Measurements from ENCODE around the gene RPP25. TPM values are rescaled to one million over a fixed set of nuclear protein-coding genes. Genes with fewer than 3 reads are reported as not detected.
"Not testable (repeated sequence)": the region's sequence is repeated elsewhere in the genome, so short reads cannot be mapped to it uniquely, and the experiment has no call there.

Gene RPP25
- total RNA-seq, 4 donors from 2014 or later, result 5.8 to 12.5 (median 12.3) TPM

DNA sequence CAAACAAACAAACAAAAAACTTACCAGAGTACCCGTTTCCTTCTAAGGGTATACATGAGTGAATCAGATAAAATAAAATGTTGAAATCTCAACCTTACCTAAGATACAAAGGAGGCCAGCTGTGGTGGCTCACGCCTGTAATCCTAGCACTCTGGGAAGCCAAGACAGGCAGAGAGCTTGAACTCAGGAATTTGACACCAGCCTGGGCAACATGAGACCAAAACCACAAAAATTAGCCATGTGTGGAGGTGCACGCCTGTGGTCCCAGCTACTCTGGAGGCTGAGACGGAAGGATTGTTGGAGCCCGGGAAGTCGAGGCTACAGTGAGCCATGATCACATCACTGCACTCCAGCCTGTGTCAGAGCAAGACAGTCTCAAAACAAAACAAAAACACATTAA, 38.9 kb downstream of the RPP25 start:
- no peaks in the 10 kb centered on the region for H3K27me3 ChIP-seq
- H3K27ac ChIP-seq, result no peak overlapping the region
- H3K36me3 ChIP-seq, result peaks cover 9 to 98% (median 56%) of the 10 kb centered on the region in 3 donors
- TF ChIP-seq, protein P1, sequence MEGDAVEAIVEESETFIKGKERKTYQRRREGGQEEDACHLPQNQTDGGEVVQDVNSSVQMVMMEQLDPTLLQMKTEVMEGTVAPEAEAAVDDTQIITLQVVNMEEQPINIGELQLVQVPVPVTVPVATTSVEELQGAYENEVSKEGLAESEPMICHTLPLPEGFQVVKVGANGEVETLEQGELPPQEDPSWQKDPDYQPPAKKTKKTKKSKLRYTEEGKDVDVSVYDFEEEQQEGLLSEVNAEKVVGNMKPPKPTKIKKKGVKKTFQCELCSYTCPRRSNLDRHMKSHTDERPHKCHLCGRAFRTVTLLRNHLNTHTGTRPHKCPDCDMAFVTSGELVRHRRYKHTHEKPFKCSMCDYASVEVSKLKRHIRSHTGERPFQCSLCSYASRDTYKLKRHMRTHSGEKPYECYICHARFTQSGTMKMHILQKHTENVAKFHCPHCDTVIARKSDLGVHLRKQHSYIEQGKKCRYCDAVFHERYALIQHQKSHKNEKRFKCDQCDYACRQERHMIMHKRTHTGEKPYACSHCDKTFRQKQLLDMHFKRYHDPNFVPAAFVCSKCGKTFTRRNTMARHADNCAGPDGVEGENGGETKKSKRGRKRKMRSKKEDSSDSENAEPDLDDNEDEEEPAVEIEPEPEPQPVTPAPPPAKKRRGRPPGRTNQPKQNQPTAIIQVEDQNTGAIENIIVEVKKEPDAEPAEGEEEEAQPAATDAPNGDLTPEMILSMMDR (IDR thresholded peaks at IDR 0.05), result no peak
- TF ChIP-seq POLR2A (IDR thresholded peaks at IDR 0.05), result no peak
- no peak overlapping the region for H3K4me3 ChIP-seq
- H3K4me1 ChIP-seq, result peaks cover 0 to 8% (median 0%) of the 10 kb centered on the region in 3 donors
- DNase-seq, result no peak
- WGBS, 2 donors, result 85 to 91% methylated on average over 5 to 6 of the region's 6 CpGs
- H3K9me3 ChIP-seq, result no peaks in the 10 kb centered on the region
- intact Hi-C loops (cut with DNase I), result no loop called here

DNA sequence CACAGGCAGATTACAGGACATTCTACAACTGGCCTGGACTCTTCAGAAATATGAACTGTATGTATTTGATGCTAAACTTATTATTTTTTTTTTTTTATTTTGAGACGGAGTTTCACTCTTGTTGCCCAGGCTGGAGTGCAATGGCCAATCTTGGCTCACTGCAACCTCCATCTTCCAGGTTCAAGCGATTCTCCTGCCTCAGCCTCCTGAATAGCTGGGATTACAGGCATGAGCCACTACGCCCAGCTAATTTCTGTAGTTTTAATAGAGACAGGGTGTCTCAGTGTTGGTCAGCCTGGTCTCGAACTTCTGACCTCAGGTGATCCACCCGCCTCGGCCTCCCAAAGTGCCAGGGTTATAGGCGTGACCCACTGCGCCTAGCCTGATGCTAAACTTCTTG, 42.8 kb downstream of the RPP25 start:
- 95 to 96% methylated on average over 7 to 8 of the region's 8 CpGs for WGBS, 2 donors
- intact Hi-C loops (cut with DNase I); H3K27me3 ChIP-seq; H3K4me3 ChIP-seq; DNase-seq; H3K9me3 ChIP-seq; H3K4me1 ChIP-seq: not testable (repeated sequence)
- Histone ChIP-seq H3K27ac (peak overlapping the region in 1 of 4 donors; percentile 48), H3K36me3 (peaks cover 9 to 85% (median 35%) of the 10 kb centered on the region in 3 donors)

DNA sequence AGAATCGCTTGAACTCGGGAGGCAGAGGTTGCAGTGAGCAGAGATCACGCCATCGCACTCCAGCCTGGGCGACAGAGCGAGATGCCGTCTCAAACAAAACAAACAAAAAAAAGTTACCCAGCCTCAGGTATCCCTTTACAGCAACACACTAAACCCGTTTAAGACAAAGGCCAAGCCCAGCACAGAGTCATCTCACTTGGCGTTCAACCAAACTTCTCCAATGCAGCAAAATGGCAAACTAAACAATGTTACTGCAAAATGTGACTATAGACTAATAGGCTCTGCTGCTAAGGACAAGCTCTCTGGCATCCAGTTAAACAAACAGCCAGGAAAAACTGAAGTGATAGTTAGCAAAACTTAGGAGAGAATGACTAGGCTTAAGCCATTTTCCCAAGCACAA, 43.5 kb downstream of the RPP25 start:
- TF ChIP-seq, protein P1 (IDR thresholded peaks at IDR 0.05), result no peak
- no peak for TF ChIP-seq POLR2A (IDR thresholded peaks at IDR 0.05)
- no peak for DNase-seq
- intact Hi-C loops (cut with DNase I), result no loop called here
- no peaks in the 10 kb centered on the region for H3K9me3 ChIP-seq
- H3K27me3 ChIP-seq, result no peaks in the 10 kb centered on the region
- H3K4me3 ChIP-seq, result no peak overlapping the region
- peaks cover 9 to 77% (median 29%) of the 10 kb centered on the region in 3 donors for H3K36me3 ChIP-seq
- H3K27ac ChIP-seq, result peak overlapping the region in 3 of 4 donors; percentile 6 to 48 (median 22)
- peaks cover 0 to 8% (median 0%) of the 10 kb centered on the region in 3 donors for H3K4me1 ChIP-seq
- WGBS, 2 donors, result 74 to 82% methylated on average over 9 of the region's 9 CpGs

DNA sequence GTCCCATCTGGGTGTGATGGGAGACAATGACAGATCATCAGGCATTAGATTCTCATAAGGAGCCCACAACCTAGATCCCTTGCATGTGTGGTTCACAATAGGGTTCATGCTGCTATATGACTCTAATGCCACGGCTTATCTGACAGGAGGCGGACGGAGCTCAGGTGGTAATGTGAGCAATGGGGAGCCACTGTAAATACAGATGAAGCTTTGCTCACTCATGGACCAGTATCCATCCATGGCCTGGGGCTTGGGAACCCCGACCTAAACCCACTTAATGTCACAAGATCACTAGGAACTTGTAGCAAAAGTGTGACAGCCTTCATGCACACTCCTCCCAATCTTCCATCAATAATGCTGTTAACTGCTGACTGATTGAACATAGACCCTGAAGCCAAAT, 47.9 kb downstream of the RPP25 start:
- Histone ChIP-seq H3K27me3 (no peaks in the 10 kb centered on the region), H3K27ac (no peak overlapping the region), H3K36me3 (peaks cover 8 to 51% (median 12%) of the 10 kb centered on the region in 3 donors), H3K9me3 (no peaks in the 10 kb centered on the region), H3K4me1 (peaks cover 11 to 40% (median 18%) of the 10 kb centered on the region in 3 donors), H3K4me3 (no peak overlapping the region)
- no peak for TF ChIP-seq POLR2A (IDR thresholded peaks at IDR 0.05)
- TF ChIP-seq, protein P1 (IDR thresholded peaks at IDR 0.05), result no peak
- WGBS, 2 donors, result 87 to 98% methylated on average over 3 to 4 of the region's 4 CpGs
- intact Hi-C loops (cut with DNase I), result loop anchor here (10.0 kb wide), 1 partner anchor 104 kb away; no protein-coding TSS in a partner anchor
- no peak for DNase-seq

DNA sequence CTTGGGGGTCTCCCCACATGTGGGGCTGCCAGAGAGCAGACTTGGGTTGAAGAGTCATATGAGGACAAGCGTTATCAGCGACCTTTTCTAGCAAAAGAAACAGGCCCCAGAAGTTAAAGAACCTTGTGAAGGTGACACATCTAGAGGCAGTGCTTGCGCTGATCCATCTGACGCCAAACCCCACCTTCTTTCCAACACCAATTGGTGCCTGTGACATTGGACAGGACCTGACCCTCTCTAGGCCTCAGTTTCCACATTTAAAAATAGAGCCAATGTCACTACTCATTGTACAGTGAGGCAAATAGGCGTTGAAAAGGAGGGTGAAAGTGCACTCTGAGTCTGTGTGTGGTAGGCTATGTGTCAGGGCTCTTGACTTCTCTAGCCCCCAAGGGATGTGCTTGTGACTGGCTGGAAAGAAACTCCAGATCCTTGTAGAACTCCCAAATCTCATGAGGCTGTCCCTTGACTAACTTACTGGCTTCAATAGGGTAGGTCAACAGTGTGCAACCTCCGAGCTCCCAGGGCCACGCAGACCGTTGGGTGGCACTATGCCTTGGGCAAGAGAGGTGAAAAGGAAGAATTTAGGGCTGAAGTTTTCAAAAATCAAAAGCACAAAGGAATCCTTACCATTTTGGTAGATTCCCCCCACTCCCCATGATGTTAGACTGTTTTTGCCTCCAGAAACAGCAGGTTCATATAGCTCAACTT, 49.3 kb downstream of the RPP25 start:
- TF ChIP-seq POLR2A (IDR thresholded peaks at IDR 0.05), result no peak
- TF ChIP-seq, protein P1 (IDR thresholded peaks at IDR 0.05), result no peak
- Histone ChIP-seq H3K4me1 (peaks cover 11 to 44% (median 18%) of the 10 kb centered on the region in 3 donors), H3K27ac (peak overlapping the region; percentile 93 to 99 (median 98)), H3K36me3 (peaks cover 8 to 51% (median 22%) of the 10 kb centered on the region in 3 donors), H3K27me3 (no peaks in the 10 kb centered on the region), H3K9me3 (no peaks in the 10 kb centered on the region), H3K4me3 (peak overlapping the region; percentile 68 to 99 (median 98))
- 37 to 44% methylated on average over 8 of the region's 8 CpGs for WGBS, 2 donors
- intact Hi-C loops (cut with DNase I), result loop anchor here (10.0 kb wide), 1 partner anchor 103 kb away; no protein-coding TSS in a partner anchor
- DNase-seq, result no peak

Measured in esophagus squamous epithelium (tissue), 5 donors.